HepG2 (cell line): ENCODE measurements around the gene SOS2. TPM values are rescaled to one million over a fixed set of nuclear protein-coding genes. Genes with fewer than 3 reads are reported as not detected.

Source experiments
- ATAC-seq: fragments of 200-7000 bp; cut with Tn5 transposase; 3 replicates; pipeline ENCODE4 v1.9.1; 2020; ENCODE audit warnings: mild to moderate bottlenecking, moderate library complexity
- BruUV-seq: library from RNA; stranded (reverse); fragments of 400-500 nt; replicated peaks from 2 replicates; lab custom pipeline; 2021; lab: Mats Ljungman, UMichigan
- CTCF ChIA-PET: fragments of 300-600 bp; formaldehyde crosslinking; extraction: SDS; loops from one replicate; lab custom pipeline; 2021; ENCODE audit warnings: low total read pairs, inconsistent platforms, low intra/inter-chr PET ratio; lab: Yijun Ruan, JAX
- POLR2A ChIA-PET: fragments of 350-600 bp; sonication (Branson Sonifier 250); formaldehyde crosslinking; loops from one replicate; lab custom pipeline; 2020; ENCODE audit warnings: antibody characterized with exemption, inconsistent platforms; lab: Yijun Ruan, JAX
- DNase-seq: peaks from one replicate; pipeline ENCODE4 v3.0.0-alpha.2; 2015; ENCODE audit warnings: low spot score
- FAIRE-seq: peaks from 3 replicates; lab custom pipeline; 2011; peaks lifted over from hg19 to GRCh38; lab: Jason Lieb, UNC
- H2AFZ ChIP-seq: one replicate; pipeline ENCODE4 v1.6.1; 2011; ENCODE audit warnings: low read length, inconsistent platforms
- H3K27ac ChIP-seq: fragments of 300-600 bp; 3 replicates; pipeline ENCODE4 v1.8.0; 2011; ENCODE audit warnings: mixed run types, mild to moderate bottlenecking, mixed read lengths, low read length, inconsistent platforms; ENCODE audit not compliant: insufficient read depth; ENCODE audit errors: extremely low read length
- H3K27me3 ChIP-seq, 2 experiments: fragments of 200-600 bp in 1 of 2; 2 replicates in 1 of 2; 3 replicates in 1 of 2; pipeline versions ENCODE4 v1.6.0 to v1.8.0; 2011; ENCODE audit warnings: low read length in 2 of 2, mild to moderate bottlenecking in 2 of 2, moderate library complexity in 2 of 2, inconsistent platforms in 1 of 2; ENCODE audit not compliant: insufficient read depth in 2 of 2, control insufficient read depth in 1 of 2
- H3K36me3 ChIP-seq, 2 experiments: fragments of 200-600 bp in 1 of 2; replicated peaks in 1 of 2; 2 replicates in 1 of 2; 3 replicates in 1 of 2; pipeline versions ENCODE4 v1.5.1 to v1.8.0; 2011; ENCODE audit warnings: low read length in 2 of 2, inconsistent platforms in 1 of 2; ENCODE audit not compliant: insufficient read depth in 2 of 2, control insufficient read depth in 1 of 2
- H3K4me1 ChIP-seq: 2 replicates; pipeline ENCODE4 v1.5.1; 2012; ENCODE audit warnings: low read length, inconsistent platforms; ENCODE audit not compliant: insufficient read depth
- H3K4me2 ChIP-seq: 2 replicates; pipeline ENCODE4 v1.6.0; 2011; ENCODE audit warnings: low read depth, low read length, inconsistent platforms
- H3K4me3 ChIP-seq, 3 experiments: fragments of 200-600 bp in 1 of 3; sonication (generic), shearing (Covaris generic) in 1 of 3; replicated peaks in 1 of 3; 2 replicates each; pipeline ENCODE4 v1.5.1; 2011 to 2016; ENCODE audit warnings: low read length in 3 of 3, inconsistent platforms in 2 of 3, low read depth in 2 of 3, mild to moderate bottlenecking in 2 of 3, control low read depth in 1 of 3, mixed read lengths in 1 of 3; ENCODE audit not compliant: insufficient read depth in 1 of 3
- H3K79me2 ChIP-seq: one replicate; pipeline ENCODE4 v1.6.1; 2011; ENCODE audit warnings: low read length, inconsistent platforms; ENCODE audit not compliant: insufficient read depth
- H3K9ac ChIP-seq: 2 replicates; pipeline ENCODE4 v1.6.0; 2011; ENCODE audit warnings: mild to moderate bottlenecking, low read depth, low read length, inconsistent platforms; ENCODE audit not compliant: insufficient read depth
- H3K9me3 ChIP-seq: 2 replicates; pipeline ENCODE4 v1.5.1; 2012; ENCODE audit warnings: mild to moderate bottlenecking, low read length
- H4K20me1 ChIP-seq: 2 replicates; pipeline ENCODE4 v1.6.0; 2011; ENCODE audit warnings: inconsistent platforms, mild to moderate bottlenecking, low read length, moderate library complexity; ENCODE audit not compliant: insufficient read depth
- ARNTL ChIP-seq: sonication (generic); formaldehyde crosslinking; IDR thresholded peaks from 2 replicates; pipeline ENCODE4 v1.4.0; 2020; ENCODE audit warnings: mild to moderate bottlenecking, missing genetic modification reagents
- ATM ChIP-seq: fragments of 450-650 bp; IDR thresholded peaks from 2 replicates; pipeline ENCODE4 v1.7.1; 2017; ENCODE audit warnings: mild to moderate bottlenecking, borderline replicate concordance
- BRD4 ChIP-seq: sonication (generic); formaldehyde crosslinking; IDR thresholded peaks from 2 replicates; pipeline ENCODE4 v1.4.0; 2020; ENCODE audit warnings: missing genetic modification reagents
- DR1 ChIP-seq: sonication (generic); formaldehyde crosslinking; IDR thresholded peaks from 2 replicates; pipeline ENCODE4 v1.8.0; 2021; ENCODE audit warnings: mild to moderate bottlenecking, missing genetic modification reagents, inconsistent platforms
- EP300 ChIP-seq, 3 experiments: sonication (generic) in 1 of 3; formaldehyde crosslinking in 1 of 3; IDR thresholded peaks; 2 replicates each; pipeline versions ENCODE4 v1.5.1 to v1.6.1; 2011 to 2020; ENCODE audit warnings: low read depth in 2 of 3, low read length in 2 of 3, borderline replicate concordance in 1 of 3, improper control_type of control experiment in 1 of 3, mild to moderate bottlenecking in 1 of 3, missing genetic modification reagents in 1 of 3, moderate library complexity in 1 of 3
- GTF3A ChIP-seq: sonication (generic); formaldehyde crosslinking; conservative IDR thresholded peaks from 2 replicates; pipeline ENCODE4 v1.4.0; 2020; ENCODE audit warnings: mild to moderate bottlenecking, missing genetic modification reagents
- KDM2A ChIP-seq: sonication (generic); formaldehyde crosslinking; IDR thresholded peaks from 2 replicates; pipeline ENCODE4 v1.4.0; 2020; ENCODE audit warnings: low read depth, missing genetic modification reagents, borderline replicate concordance
- PCBP2 ChIP-seq: fragments of 200-400 bp; formaldehyde crosslinking; optimal IDR thresholded peaks from 2 replicates; pipeline ENCODE3; 2018; ENCODE audit warnings: low read length, low read depth; ENCODE audit not compliant: poor library complexity, severe bottlenecking
- REL ChIP-seq: sonication (generic); formaldehyde crosslinking; conservative IDR thresholded peaks from 2 replicates; pipeline ENCODE4 v1.8.0; 2022; ENCODE audit warnings: mild to moderate bottlenecking, missing genetic modification reagents, moderate library complexity
- SIX1 ChIP-seq: sonication (generic); formaldehyde crosslinking; IDR thresholded peaks from 2 replicates; pipeline ENCODE4 v1.4.0; 2020; ENCODE audit warnings: missing genetic modification reagents, borderline replicate concordance
- TAF15 ChIP-seq: fragments of 200-400 bp; formaldehyde crosslinking; IDR thresholded peaks from one replicate; pipeline ENCODE4 v1.6.1; 2018; ENCODE audit warnings: mild to moderate bottlenecking, low read depth, low read length; ENCODE audit not compliant: poor library complexity, severe bottlenecking
- TCF12 ChIP-seq, 2 experiments: fragments of 450-650 bp in 1 of 2; sonication (generic) in 1 of 2; formaldehyde crosslinking in 1 of 2; IDR thresholded peaks; 2 replicates each; pipeline versions ENCODE4 v1.6.1 to v1.8.0; 2017 to 2022; ENCODE audit warnings: antibody characterized with exemption in 1 of 2, mild to moderate bottlenecking in 1 of 2, missing genetic modification reagents in 1 of 2, moderate library complexity in 1 of 2
- ZBTB43 ChIP-seq: sonication (generic); formaldehyde crosslinking; conservative IDR thresholded peaks from 2 replicates; pipeline ENCODE4 v1.4.0; 2020; ENCODE audit warnings: missing genetic modification reagents
- ZFP90 ChIP-seq: sonication (generic); formaldehyde crosslinking; IDR thresholded peaks from 2 replicates; pipeline ENCODE4 v1.8.0; 2022; ENCODE audit warnings: missing genetic modification reagents, mild to moderate bottlenecking, inconsistent platforms, borderline replicate concordance
- ZFYVE20 ChIP-seq: sonication (generic); formaldehyde crosslinking; IDR thresholded peaks from 2 replicates; pipeline ENCODE4 v1.8.0; 2023; ENCODE audit warnings: low read depth, mild to moderate bottlenecking, moderate library complexity, missing genetic modification reagents, borderline replicate concordance
- ZNF83 ChIP-seq: sonication (generic); formaldehyde crosslinking; IDR thresholded peaks from 2 replicates; pipeline ENCODE4 v1.4.0; 2020; ENCODE audit warnings: missing genetic modification reagents, mild to moderate bottlenecking, borderline replicate concordance
- ZZZ3 ChIP-seq: sonication (generic); formaldehyde crosslinking; IDR thresholded peaks from 2 replicates; pipeline ENCODE4 v1.4.0; 2020; ENCODE audit warnings: missing genetic modification reagents, mild to moderate bottlenecking, borderline replicate concordance
- WGBS: methylation state at CpG from one replicate; pipeline ENCODE4 v1.1.6; 2017; ENCODE audit warnings: low lambda C conversion rate; 5-methylcytosine and 5-hydroxymethylcytosine counted together
- in situ Hi-C: cut with HindIII; loops from 2 replicates; pipeline ENCODE4 v1.10.0; 2017; ENCODE audit warnings: low pct_unique_long_range_greater_than_20kb; ENCODE audit not compliant: extremely low pct_ligation_motif_present
- intact Hi-C: fragments of 100-400 bp; cut with micrococcal nuclease; formaldehyde crosslinking; loops from one replicate; pipeline ENCODE4 v1.10.0; 2022; ENCODE audit not compliant: unreplicated experiment
- polyA plus RNA-seq, 8 experiments: library from polyadenylated mRNA; depleted of rRNA in 3 of 8; stranded (reverse) in 7 of 8; unstranded in 1 of 8; fragments of >200 nt; fragmentation: Illumina TruSeq in 4 of 8; extraction: Trizol in 4 of 8; gene quantifications; 2 replicates each; pipeline versions ENCODE4 v1.2.1 to v1.2.3, GENCODE V29; 2011 to 2016; ENCODE audit warnings: low read depth in 4 of 8, missing spikeins in 1 of 8, mixed read lengths in 1 of 8; ENCODE audit not compliant: insufficient read depth in 1 of 8
- total RNA-seq, 5 experiments: library from RNA; depleted of rRNA; stranded (reverse); fragments of >200 nt; fragmentation: Illumina TruSeq; extraction: Trizol; gene quantifications; 2 replicates each; pipeline ENCODE4 v1.2.3, GENCODE V29; 2016; ENCODE audit warnings: low read depth in 1 of 5
- TF ChIP-seq, protein P1 (sequence below): IDR thresholded peaks from 2 replicates; pipeline ENCODE4 v1.6.1; 2018; ENCODE audit warnings: missing genetic modification reagents, mild to moderate bottlenecking, missing compliant biosample characterization
- TF ChIP-seq, protein P2 (sequence below): sonication (generic); formaldehyde crosslinking; IDR thresholded peaks from 2 replicates; pipeline ENCODE4 v1.4.0; 2020; ENCODE audit warnings: missing genetic modification reagents; ENCODE audit errors: not compliant biosample characterization
- TF ChIP-seq, protein P3 (sequence below): sonication (generic); formaldehyde crosslinking; IDR thresholded peaks from 2 replicates; pipeline ENCODE4 v1.8.1; 2023; ENCODE audit warnings: mild to moderate bottlenecking, missing genetic modification reagents

Gene SOS2
- total and polyA plus RNA-seq, 2 of the 13 experiments (the other 11 are each of a cell fraction or from before 2014, with no cell fraction given): 9.3 to 12.1 TPM

DNA sequence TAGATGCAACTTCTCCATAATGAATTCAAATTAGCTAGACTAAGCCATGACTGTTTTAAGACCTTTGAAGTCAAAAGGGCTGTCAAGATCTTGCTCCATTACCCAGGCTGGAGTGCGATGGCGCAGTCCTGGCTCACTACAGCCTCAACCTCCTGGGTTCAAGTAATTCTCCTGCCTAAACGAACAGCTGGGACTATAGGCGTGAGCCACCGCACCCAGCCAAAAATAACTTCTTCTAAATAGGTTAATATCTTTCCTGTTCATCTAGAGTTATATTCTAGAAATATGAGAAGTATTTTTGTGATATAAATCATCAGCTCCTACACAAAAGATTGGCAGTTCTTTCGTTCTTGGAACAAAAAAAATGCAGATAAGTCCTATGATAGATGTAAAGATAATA is 39.6 kb upstream of the SOS2 start:
- FAIRE-seq (no peak), ATAC-seq (no peak), DNase-seq (no peak)
- H4K20me1 ChIP-seq: no peaks in the 10 kb centered on the region
- WGBS: 97% methylated on average over 6 of the region's 6 CpGs
- no peak overlapping the region for H3K4me3 ChIP-seq
- H3K27ac ChIP-seq: no peak overlapping the region
- H3K9ac ChIP-seq: no peak overlapping the region
- no peaks in the 10 kb centered on the region for H3K4me1 ChIP-seq
- in situ Hi-C loops (no loop called here), intact Hi-C loops (no loop called here)
- ChIA-PET CTCF (no interaction called here), POLR2A (interaction anchor here (0.6 kb wide), 1 partner anchor 33 kb away, joined by 4 read pairs; no protein-coding TSS in a partner anchor)
- TF ChIP-seq KDM2A (CRISPR knock-in tag) (no peak), PCBP2 (no peak), ZFP90 (CRISPR knock-in tag) (no peak), ATM (no peak), ZFYVE20 (CRISPR knock-in tag) (no peak), DR1 (no peak), TCF12 (IDR thresholded peaks at IDR 0.05) (no peak), TCF12 (CRISPR knock-in tag; IDR thresholded peaks at IDR 0.05) (no peak), BRD4 (CRISPR knock-in tag) (no peak), TAF15 (no peak), ARNTL (CRISPR knock-in tag) (no peak), EP300 (IDR thresholded peaks at IDR 0.05; ENCODE audit: low read depth in 2 of 2, low read length in 2 of 2) (no peak), EP300 (CRISPR knock-in tag; IDR thresholded peaks at IDR 0.05; ENCODE audit: borderline replicate concordance) (no peak), SIX1 (CRISPR knock-in tag) (no peak), ZBTB43 (CRISPR knock-in tag) (no peak), GTF3A (CRISPR knock-in tag) (no peak), ZZZ3 (no peak), REL (CRISPR knock-in tag) (no peak), ZNF83 (CRISPR knock-in tag) (no peak)
- TF ChIP-seq, protein P1, sequence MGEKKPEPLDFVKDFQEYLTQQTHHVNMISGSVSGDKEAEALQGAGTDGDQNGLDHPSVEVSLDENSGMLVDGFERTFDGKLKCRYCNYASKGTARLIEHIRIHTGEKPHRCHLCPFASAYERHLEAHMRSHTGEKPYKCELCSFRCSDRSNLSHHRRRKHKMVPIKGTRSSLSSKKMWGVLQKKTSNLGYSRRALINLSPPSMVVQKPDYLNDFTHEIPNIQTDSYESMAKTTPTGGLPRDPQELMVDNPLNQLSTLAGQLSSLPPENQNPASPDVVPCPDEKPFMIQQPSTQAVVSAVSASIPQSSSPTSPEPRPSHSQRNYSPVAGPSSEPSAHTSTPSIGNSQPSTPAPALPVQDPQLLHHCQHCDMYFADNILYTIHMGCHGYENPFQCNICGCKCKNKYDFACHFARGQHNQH (CRISPR knock-in tag): no peak
- TF ChIP-seq, protein P2, sequence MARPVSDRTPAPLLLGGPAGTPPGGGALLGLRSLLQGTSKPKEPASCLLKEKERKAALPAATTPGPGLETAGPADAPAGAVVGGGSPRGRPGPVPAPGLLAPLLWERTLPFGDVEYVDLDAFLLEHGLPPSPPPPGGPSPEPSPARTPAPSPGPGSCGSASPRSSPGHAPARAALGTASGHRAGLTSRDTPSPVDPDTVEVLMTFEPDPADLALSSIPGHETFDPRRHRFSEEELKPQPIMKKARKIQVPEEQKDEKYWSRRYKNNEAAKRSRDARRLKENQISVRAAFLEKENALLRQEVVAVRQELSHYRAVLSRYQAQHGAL (CRISPR knock-in tag): no peak
- TF ChIP-seq, protein P3, sequence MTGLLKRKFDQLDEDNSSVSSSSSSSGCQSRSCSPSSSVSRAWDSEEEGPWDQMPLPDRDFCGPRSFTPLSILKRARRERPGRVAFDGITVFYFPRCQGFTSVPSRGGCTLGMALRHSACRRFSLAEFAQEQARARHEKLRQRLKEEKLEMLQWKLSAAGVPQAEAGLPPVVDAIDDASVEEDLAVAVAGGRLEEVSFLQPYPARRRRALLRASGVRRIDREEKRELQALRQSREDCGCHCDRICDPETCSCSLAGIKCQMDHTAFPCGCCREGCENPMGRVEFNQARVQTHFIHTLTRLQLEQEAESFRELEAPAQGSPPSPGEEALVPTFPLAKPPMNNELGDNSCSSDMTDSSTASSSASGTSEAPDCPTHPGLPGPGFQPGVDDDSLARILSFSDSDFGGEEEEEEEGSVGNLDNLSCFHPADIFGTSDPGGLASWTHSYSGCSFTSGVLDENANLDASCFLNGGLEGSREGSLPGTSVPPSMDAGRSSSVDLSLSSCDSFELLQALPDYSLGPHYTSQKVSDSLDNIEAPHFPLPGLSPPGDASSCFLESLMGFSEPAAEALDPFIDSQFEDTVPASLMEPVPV (CRISPR knock-in tag): no peak
- H3K36me3 ChIP-seq: no peaks in the 10 kb centered on the region
- H3K4me2 ChIP-seq: no peak overlapping the region
- no peaks in the 10 kb centered on the region for H3K27me3 ChIP-seq
- H3K9me3 ChIP-seq: no peaks in the 10 kb centered on the region
- no peaks in the 10 kb centered on the region for H3K79me2 ChIP-seq
- H2AFZ ChIP-seq: no peak overlapping the region
- no TSS peak for BruUV-seq
